ENCODE data around the gene CLN5. TPM values are rescaled to one million over a fixed set of nuclear protein-coding genes. Genes with fewer than 3 reads are reported as not detected.

CLN5 gene
- polyA plus RNA-seq, 1 donor (not counting 4 experiments of a cell fraction or from before 2014, with no cell fraction given) = 32.4 TPM

DNA sequence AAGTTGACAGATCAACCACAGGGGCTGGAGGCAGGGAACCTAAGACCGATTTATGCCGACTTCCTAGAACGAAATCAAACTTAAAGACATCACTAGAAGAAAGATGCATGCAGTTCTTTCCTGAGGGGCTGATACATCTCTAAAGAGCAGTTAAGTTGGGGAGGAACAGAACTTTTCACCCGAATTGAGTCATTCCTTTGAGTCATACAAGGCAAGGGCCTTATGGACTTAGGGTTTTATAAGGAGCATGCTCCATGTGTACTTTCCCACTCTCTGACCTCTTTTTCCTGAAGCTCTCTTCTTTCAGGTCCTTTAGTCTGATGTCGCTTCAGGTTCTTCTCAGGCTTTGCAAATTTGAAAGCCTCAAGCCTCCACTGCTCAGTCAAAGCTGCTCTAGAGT is 43.0 kb downstream of the CLN5 start:
- Histone ChIP-seq H3K79me2 (ENCODE audit: control insufficient read depth, insufficient read depth, low read length) (no peaks in the 10 kb centered on the region), H3K4me3 (ENCODE audit: control insufficient read depth in 2 of 3, extremely low read depth in 1 of 3, insufficient read depth in 2 of 3, low read depth in 1 of 3, low read length in 3 of 3) (no peak overlapping the region), H3K9ac (ENCODE audit: control insufficient read depth, extremely low read depth, insufficient read depth, low read length) (no peak overlapping the region), H3K27me3 (ENCODE audit: control insufficient read depth, extremely low read depth, insufficient read depth, low read length) (no peaks in the 10 kb centered on the region), H3K36me3 (ENCODE audit: control insufficient read depth in 2 of 2, extremely low read depth in 1 of 2, insufficient read depth in 2 of 2, low read length in 2 of 2) (no peaks in the 10 kb centered on the region), H3K4me1 (ENCODE audit: control insufficient read depth, extremely low read depth, insufficient read depth, low read length) (no peaks in the 10 kb centered on the region), H3K9me1 (ENCODE audit: control insufficient read depth, extremely low read depth, insufficient read depth, low read length) (no peaks in the 10 kb centered on the region), H4K20me1 (ENCODE audit: control insufficient read depth, extremely low read depth, insufficient read depth, low read length) (no peaks in the 10 kb centered on the region), H3K9me3 (ENCODE audit: control insufficient read depth, low read depth, low read length) (no peaks in the 10 kb centered on the region), H2AFZ (ENCODE audit: control insufficient read depth, low read length) (no peak overlapping the region), H3K27ac (ENCODE audit: control insufficient read depth, insufficient read depth, low read length) (no peak overlapping the region), H3K4me2 (ENCODE audit: control insufficient read depth, extremely low read depth, insufficient read depth, low read depth, low read length) (no peak overlapping the region)
- dilution Hi-C loops (cut with MboI; ENCODE audit: extremely low pct_ligation_motif_present, low sequenced_read_pairs) = no loop called here
- TF ChIP-seq, protein P1, sequence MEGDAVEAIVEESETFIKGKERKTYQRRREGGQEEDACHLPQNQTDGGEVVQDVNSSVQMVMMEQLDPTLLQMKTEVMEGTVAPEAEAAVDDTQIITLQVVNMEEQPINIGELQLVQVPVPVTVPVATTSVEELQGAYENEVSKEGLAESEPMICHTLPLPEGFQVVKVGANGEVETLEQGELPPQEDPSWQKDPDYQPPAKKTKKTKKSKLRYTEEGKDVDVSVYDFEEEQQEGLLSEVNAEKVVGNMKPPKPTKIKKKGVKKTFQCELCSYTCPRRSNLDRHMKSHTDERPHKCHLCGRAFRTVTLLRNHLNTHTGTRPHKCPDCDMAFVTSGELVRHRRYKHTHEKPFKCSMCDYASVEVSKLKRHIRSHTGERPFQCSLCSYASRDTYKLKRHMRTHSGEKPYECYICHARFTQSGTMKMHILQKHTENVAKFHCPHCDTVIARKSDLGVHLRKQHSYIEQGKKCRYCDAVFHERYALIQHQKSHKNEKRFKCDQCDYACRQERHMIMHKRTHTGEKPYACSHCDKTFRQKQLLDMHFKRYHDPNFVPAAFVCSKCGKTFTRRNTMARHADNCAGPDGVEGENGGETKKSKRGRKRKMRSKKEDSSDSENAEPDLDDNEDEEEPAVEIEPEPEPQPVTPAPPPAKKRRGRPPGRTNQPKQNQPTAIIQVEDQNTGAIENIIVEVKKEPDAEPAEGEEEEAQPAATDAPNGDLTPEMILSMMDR (optimal IDR thresholded peaks at IDR 0.05 in 1 of 3, IDR thresholded peaks at IDR 0.05 in 1 of 3, conservative IDR thresholded peaks at IDR 0.05 in 1 of 3; ENCODE audit: extremely low read depth in 1 of 3, insufficient read depth in 2 of 3, low read length in 3 of 3) = no peak
- TF ChIP-seq EZH2 (IDR thresholded peaks at IDR 0.05; ENCODE audit: low read length) = no peak
- DNase-seq (ENCODE audit: low read depth, low spot score) (no peak), FAIRE-seq (peak; percentile 80)

DNA sequence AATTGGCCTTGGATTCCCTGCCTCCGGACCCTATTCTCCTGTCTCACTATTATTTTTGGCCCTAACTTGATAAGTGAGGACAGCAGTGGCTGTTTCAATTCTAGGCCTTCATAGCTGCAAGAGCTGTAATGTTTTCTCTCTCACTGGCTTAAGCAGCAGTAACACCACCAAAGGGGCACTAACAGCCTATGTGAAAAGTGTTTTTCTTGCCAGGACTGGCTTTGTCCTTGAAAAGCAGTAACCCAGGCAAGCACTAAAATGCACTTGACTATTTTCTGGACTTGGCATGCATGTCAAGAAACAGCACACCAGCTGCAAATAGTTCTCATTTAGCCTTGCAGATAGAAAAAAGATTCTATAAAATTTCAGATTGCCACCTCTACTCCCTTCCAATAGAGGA is 44.4 kb downstream of the CLN5 start:
- no peak for FAIRE-seq

More for the DNA sequence above, 44.4 kb downstream of the CLN5 start:
- Histone ChIP-seq H2AFZ (ENCODE audit: control insufficient read depth, low read length) (no peak overlapping the region), H3K9me1 (ENCODE audit: control insufficient read depth, extremely low read depth, insufficient read depth, low read length) (no peaks in the 10 kb centered on the region), H3K27me3 (ENCODE audit: control insufficient read depth, extremely low read depth, insufficient read depth, low read length) (no peaks in the 10 kb centered on the region), H3K9me3 (ENCODE audit: control insufficient read depth, low read depth, low read length) (no peaks in the 10 kb centered on the region), H3K4me3 (ENCODE audit: control insufficient read depth in 2 of 3, extremely low read depth in 1 of 3, insufficient read depth in 2 of 3, low read depth in 1 of 3, low read length in 3 of 3) (no peak overlapping the region), H3K27ac (ENCODE audit: control insufficient read depth, insufficient read depth, low read length) (no peak overlapping the region), H3K79me2 (ENCODE audit: control insufficient read depth, insufficient read depth, low read length) (no peaks in the 10 kb centered on the region), H3K36me3 (ENCODE audit: control insufficient read depth in 2 of 2, extremely low read depth in 1 of 2, insufficient read depth in 2 of 2, low read length in 2 of 2) (no peaks in the 10 kb centered on the region), H3K4me1 (ENCODE audit: control insufficient read depth, extremely low read depth, insufficient read depth, low read length) (no peaks in the 10 kb centered on the region), H3K9ac (ENCODE audit: control insufficient read depth, extremely low read depth, insufficient read depth, low read length) (no peak overlapping the region), H4K20me1 (ENCODE audit: control insufficient read depth, extremely low read depth, insufficient read depth, low read length) (no peaks in the 10 kb centered on the region), H3K4me2 (ENCODE audit: control insufficient read depth, extremely low read depth, insufficient read depth, low read depth, low read length) (no peak overlapping the region)
- TF ChIP-seq, protein P1 (optimal IDR thresholded peaks at IDR 0.05 in 1 of 3, IDR thresholded peaks at IDR 0.05 in 1 of 3, conservative IDR thresholded peaks at IDR 0.05 in 1 of 3; ENCODE audit: extremely low read depth in 1 of 3, insufficient read depth in 2 of 3, low read length in 3 of 3) = no peak
- no peak for TF ChIP-seq EZH2 (IDR thresholded peaks at IDR 0.05; ENCODE audit: low read length)
- dilution Hi-C loops (cut with MboI; ENCODE audit: extremely low pct_ligation_motif_present, low sequenced_read_pairs) = no loop called here
- no peak for DNase-seq (ENCODE audit: low read depth, low spot score)

Measured in keratinocyte (primary cell).